Activated CD4-positive, alpha-beta T cell treated with anti-CD3 and anti-CD28 coated beads, Interleukin-2, amount 50 U/mL, for 4 hours (primary cell): ENCODE data around the gene MAPK6.
"Not testable (repeated sequence)": the region's sequence is repeated elsewhere in the genome, so short reads cannot be mapped to it uniquely, and the experiment has no call there.

Experiments
- DNase-seq, 2 experiments: peaks; one replicate each; pipeline ENCODE4 v3.0.0-alpha.2; 2020

Gene MAPK6

DNA sequence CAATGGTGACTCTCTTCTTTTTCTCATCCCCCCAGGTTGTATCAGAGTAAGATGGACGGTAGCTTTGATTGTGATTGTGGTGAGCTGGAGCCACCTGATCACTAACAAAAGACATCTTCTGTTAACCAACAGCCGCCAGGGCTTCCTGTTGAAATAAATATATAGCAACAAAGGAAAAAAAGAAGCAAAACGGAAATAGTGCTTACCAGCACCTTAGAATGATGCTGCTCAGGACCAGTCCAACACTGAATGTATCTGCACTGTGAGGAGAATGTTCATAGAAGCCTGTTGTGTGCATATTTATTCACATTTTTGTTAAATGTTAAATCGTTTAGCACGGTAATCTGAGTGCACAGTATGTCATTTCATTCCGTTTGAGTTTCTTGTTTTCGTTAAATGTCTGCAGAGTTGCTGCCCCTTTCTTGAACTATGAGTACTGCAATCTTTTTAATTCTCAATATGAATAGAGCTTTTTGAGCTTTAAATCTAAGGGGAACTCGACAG, 26.8 kb downstream of the MAPK6 start:
- DNase-seq = not testable (repeated sequence)

GRCh38 chr15:52046552-52046951, 27.5 kb downstream of the MAPK6 start:
- DNase-seq = not testable (repeated sequence)

GRCh38 chr15:52050416-52050815, 31.4 kb downstream of the MAPK6 start:
- no peak for DNase-seq

DNA sequence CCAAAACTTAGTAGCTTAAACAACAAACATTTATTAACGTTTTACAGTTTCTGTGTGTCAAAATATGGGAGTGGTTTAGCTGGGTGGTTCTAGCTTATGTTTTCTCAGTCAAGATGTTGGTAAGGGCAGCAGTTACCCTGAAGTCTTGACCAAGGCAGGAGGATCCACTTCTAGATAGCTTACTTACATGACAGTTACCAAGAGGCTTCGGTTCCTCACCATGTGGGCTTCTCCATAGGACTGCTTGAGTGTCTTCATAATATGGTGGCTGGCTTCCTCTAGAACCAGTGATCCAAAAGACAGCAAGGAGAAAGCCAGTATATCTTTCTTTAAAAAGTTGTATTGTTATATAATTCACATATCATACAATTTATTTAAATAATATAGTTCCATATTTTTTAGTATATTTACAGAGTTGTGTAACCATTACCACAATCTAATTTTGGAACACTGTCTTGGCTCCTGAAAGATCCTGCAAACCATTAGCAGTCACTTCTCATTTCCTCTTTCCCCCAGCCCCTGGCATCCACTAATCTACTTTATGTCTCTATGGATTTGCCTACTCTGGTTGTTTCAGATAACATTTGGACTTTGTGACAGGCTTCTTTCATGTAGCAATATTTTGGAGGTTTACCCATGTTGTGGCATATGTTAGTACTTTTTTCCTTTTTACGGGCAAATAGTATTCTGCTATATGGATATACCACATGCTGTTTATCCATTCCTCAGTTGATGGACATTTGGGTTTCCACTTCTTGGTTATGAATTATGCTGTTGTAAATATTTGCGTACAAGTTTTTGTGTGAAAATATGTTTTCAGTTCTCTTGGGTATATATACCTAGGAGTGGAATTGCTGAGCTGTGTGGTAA, 33.3 kb downstream of the MAPK6 start:
- no peak for DNase-seq

DNA sequence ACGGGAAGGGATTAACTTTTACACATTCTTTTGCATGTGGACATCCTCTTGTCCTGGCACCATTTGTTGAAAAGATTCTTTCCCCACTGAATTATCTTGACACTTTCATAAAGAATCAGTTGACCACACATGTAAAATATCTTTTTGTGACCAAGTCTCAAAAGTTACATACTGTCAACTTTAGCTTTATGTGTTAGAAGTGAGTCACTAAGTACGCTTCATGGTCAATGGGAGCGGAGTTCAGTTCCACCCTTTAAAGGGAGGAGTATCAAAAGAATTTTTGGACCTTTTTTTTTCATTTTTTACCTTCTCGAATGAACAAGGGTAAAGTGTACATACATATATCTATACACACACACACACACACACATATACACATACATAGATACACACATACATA, 35.4 kb downstream of the MAPK6 start:
- no peak for DNase-seq

- DNase-seq = not testable (repeated sequence)
Observed at GRCh38 chr15:52054858-52055257, 35.8 kb downstream of the MAPK6 start.

DNA sequence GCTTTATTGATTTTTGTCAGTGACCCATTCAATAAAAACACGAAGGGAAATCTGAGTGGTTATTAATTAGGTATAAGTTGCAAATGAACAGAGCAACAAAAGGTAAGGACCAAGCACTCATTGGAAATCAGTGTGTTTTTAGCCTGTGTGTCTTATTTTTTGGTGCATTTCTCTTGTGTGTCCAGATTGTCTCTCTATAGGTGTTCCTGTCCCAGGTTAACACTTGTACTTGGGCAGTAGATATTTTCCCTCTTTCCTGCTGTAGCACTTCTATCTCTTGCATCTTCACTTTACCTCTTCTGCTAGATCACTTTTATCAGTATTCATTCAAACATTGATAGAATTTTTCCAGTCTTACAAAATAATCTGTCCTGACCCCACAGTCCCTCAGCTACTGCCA, 37.0 kb downstream of the MAPK6 start:
- DNase-seq = no peak

DNA sequence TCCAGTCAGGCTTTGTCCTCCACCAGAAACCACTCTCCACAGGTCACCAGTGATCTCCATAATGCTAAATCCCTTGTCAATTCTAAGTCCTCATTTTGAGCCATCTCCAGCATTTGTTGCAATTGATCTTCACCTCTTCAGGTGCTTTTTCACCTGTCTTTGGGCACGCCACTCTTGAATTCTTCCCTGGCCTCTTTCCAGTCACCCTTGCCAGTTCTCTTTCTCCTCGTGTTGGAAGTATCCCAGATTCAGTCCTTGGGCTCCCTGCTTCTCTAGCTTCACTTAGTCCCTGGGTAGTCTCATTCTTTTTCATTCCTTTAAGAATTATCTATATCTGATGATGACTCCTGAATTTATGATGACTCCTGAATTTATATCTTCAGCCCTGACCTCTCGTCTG, 37.5 kb downstream of the MAPK6 start:
- no peak for DNase-seq

- DNase-seq = no peak
Observed at GRCh38 chr15:52057996-52058395, 39.0 kb downstream of the MAPK6 start.

- DNase-seq = no peak
Observed at GRCh38 chr15:52060501-52060900, 41.5 kb downstream of the MAPK6 start.

- DNase-seq = no peak
Observed at GRCh38 chr15:52066842-52067544, 48.0 kb downstream of the MAPK6 start.

DNA sequence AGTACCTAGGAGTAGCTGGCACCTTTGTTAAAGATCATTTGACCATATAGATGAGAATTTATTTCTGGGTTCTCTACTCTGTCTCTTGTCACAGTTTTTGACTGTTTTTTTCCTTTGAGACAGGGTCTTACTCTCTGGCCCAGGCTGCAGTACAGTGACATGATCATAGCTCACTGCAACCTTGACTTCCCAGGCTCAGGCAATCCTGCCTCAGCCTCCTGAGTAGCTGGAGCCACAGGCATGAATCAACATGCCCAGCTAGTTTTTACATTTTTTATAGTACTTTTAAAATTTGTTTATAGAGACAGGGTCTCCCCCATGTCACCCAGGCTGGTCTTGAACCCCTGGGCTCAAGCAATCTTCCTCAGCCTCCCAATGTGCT, 48.5 kb downstream of the MAPK6 start:
- no peak for DNase-seq

DNA sequence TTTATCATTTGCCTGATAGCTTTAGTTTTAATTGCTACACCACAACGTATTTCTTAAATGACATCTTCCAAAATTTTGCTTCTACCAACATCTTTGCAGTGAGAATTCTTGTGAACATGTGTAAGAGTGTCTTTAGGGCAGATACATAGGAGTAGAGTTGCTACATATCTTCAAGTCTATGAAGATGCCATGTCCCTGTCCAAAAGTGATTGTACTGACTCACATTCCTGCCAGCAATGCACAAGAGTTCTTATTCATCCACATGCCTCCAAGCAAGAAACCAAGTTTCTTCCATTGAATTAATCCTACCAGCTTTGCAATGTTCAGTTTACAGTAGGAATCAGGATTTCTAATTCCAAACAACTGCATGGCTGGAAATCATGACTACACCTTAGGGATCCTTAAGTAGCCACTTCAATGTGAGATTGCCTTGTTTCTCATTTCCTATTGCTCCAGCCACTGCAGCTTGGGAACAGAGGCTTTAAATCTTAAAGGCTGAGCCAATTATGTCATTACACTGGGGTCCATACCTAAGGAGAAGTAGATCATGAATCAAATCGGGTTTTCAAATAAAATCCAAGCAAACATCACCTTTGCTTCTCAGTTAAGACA, 49.1 kb downstream of the MAPK6 start:
- DNase-seq = no peak

- no peak for DNase-seq
Observed at GRCh38 chr15:52069559-52069958, 50.5 kb downstream of the MAPK6 start.

GRCh38 chr15:52071570-52071969, 52.6 kb downstream of the MAPK6 start:
- no peak for DNase-seq

GRCh38 chr15:52076889-52077781, 58.1 kb downstream of the MAPK6 start:
- no peak for DNase-seq

DNA sequence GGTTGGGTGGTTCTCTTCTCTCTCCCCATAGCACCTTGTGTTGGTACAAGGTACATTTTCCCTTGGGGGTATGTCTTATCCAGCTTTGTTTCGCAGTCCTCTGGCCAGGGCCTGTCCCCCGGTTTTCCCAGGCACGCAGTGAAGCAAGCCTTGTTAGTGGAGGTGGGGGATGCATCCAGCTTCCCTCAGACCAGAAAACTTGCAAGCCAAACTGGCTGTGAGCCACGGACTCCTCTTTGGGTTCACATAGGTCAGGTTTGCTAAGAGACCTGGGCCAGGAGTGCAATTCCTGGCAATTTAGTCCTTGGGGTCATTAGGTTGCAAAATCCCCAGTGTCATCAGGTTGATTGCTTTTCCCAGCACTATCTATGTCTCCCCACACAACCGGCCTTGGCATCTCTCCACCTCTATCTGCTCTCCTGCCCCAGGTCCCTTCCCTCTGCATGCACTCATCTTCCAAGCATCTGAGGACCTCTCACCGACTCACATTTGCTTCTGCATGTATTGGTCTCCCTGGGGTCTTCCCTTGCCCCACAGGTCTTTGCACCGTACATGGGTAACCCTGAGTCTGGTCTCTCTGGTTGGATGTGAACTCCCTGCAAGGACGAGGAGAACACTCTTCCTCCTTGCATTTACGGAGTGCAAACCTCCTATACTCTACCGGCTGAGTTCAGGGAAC, 59.3 kb downstream of the MAPK6 start:
- DNase-seq = no peak

DNA sequence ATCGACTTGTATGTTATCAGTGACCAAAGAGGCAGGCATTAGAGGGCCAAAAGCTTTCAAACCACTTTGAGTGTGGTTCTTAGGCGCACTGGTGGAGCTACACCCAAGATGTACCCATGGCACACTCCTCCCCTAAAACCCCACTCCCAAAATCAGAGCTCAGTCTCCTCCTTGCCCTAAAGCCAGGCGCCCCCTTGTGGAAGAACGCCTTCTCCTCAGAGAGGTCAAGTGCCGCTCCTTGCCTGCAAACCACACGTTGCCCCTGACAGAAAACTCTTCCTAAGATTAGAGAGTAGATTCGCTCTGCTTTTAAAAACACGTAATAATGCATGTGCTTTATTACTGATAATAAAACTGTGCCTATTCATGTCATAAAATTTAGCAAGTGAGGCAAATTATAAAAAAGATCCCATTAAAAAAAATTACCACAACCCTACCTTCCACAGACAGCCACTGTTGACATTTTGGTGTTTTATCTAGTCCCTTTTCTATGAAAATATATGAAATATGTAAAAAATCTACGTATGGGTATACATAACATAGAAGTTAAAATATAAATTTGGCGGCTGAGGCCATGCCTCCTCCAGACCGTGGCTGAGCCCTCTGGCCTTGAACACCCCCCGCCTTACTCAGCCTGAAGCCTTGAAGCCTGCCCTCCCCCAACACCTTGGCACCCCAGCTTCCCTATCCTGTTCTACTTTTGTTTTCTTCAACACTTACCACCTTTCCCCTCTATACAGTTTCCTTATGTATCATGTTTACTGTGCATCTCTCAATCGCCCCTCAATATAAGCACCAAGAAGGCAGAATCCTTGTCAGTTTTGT, 60.1 kb downstream of the MAPK6 start:
- DNase-seq = peak; percentile 84 to 88

DNA sequence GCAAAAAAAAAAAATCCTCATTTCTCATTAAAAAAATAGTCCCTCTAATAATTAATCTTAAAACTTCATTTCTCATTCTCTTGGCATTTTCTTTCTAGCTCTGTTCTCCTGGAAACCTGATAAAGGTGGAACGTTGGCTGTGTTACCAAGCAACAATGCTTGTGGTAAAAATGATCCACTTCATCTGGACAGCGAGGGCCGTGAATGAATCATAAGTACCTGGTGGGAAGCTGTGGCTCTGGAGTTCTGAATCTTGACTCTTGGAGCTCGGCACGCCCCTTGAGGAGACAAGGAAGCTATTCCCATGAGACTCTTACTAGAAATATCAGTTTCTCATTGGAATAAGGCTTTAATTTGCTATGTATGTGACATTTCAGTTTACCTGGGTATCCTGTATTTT, 61.0 kb downstream of the MAPK6 start:
- DNase-seq = no peak

- DNase-seq = no peak
Observed at GRCh38 chr15:52080706-52081392, 61.8 kb downstream of the MAPK6 start.
